Mucosa of rectum (tissue), 2 donors: ENCODE results near the gene LRP3.
"Not testable (repeated sequence)": the region's sequence is repeated elsewhere in the genome, so short reads cannot be mapped to it uniquely, and the experiment has no call there.

ENCODE experiments used
- H3K27ac ChIP-seq, 2 donors: one replicate each; pipeline ENCODE4 v1.7.0; 2013; ENCODE audit warnings: inconsistent platforms in 2 of 2, low read depth in 2 of 2, low read length in 2 of 2
- H3K27me3 ChIP-seq, 2 donors: one replicate each; pipeline ENCODE4 v1.7.0; 2013; ENCODE audit warnings: low read length in 2 of 2; ENCODE audit not compliant: control insufficient read depth in 2 of 2, insufficient read depth in 2 of 2
- H3K36me3 ChIP-seq, 2 donors: one replicate each; pipeline ENCODE4 v1.7.0; 2013; ENCODE audit warnings: low read length in 2 of 2; ENCODE audit not compliant: control insufficient read depth in 2 of 2, insufficient read depth in 2 of 2
- H3K4me1 ChIP-seq, 2 donors: one replicate each; pipeline ENCODE4 v1.7.0; 2013; ENCODE audit warnings: low read length in 2 of 2, mild to moderate bottlenecking in 1 of 2; ENCODE audit not compliant: control insufficient read depth in 2 of 2, insufficient read depth in 2 of 2
- H3K4me3 ChIP-seq, 2 donors: one replicate each; pipeline ENCODE4 v1.7.0; 2013; ENCODE audit warnings: low read length in 2 of 2
- H3K9ac ChIP-seq, 2 donors: one replicate each; pipeline ENCODE4 v1.7.0; 2013; ENCODE audit warnings: low read length in 2 of 2, low read depth in 1 of 2, mild to moderate bottlenecking in 1 of 2
- H3K9me3 ChIP-seq, 2 donors: one replicate each; pipeline ENCODE4 v1.7.0; 2013; ENCODE audit warnings: low read length in 2 of 2; ENCODE audit not compliant: control insufficient read depth in 2 of 2
- donor health status: healthy.
- donor health status: Normal muscosa, but diverticular disease.

The LRP3 gene

GRCh38 chr19:33216198-33216830 is 22.2 kb downstream of the LRP3 start:
- no peaks in the 10 kb centered on the region for H3K36me3 ChIP-seq
- no peaks in the 10 kb centered on the region for H3K4me1 ChIP-seq
- H3K9ac ChIP-seq, result no peak overlapping the region

DNA sequence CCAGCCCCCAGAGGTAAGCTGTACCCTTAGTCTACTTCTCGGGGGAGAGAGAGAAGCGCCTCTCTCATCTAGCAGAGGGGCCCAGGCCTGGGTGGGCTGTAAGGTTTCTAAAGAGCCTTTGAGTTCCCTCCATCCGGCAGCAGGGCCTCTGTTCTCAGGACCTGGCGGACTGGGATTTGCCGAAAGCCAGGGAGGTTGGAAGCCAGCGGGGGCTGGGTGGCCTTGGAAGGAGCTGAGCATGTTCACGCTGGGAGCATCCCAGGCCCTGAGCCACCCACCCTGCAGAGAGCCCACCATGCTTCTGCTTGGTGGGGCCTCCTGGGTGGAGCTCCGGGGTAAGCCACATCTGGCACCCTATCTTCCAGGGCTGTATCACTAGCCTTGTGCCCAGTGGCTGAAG is 23.8 kb downstream of the LRP3 start:
- no peak overlapping the region for H3K4me3 ChIP-seq
- H3K27ac ChIP-seq, result no peak overlapping the region
- H3K9me3 ChIP-seq, result no peaks in the 10 kb centered on the region
- H3K4me1 ChIP-seq, result no peaks in the 10 kb centered on the region
- H3K9ac ChIP-seq, result no peak overlapping the region
- peaks cover 3 to 5% of the 10 kb centered on the region in 2 donors for H3K27me3 ChIP-seq
- H3K36me3 ChIP-seq, result no peaks in the 10 kb centered on the region

More at GRCh38 chr19:33216198-33216830, 22.2 kb downstream of the LRP3 start:
- Histone ChIP-seq H3K4me3 (no peak overlapping the region), H3K9me3 (no peaks in the 10 kb centered on the region), H3K27ac (no peak overlapping the region), H3K27me3 (peaks cover 0 to 5% of the 10 kb centered on the region in 2 donors)

DNA sequence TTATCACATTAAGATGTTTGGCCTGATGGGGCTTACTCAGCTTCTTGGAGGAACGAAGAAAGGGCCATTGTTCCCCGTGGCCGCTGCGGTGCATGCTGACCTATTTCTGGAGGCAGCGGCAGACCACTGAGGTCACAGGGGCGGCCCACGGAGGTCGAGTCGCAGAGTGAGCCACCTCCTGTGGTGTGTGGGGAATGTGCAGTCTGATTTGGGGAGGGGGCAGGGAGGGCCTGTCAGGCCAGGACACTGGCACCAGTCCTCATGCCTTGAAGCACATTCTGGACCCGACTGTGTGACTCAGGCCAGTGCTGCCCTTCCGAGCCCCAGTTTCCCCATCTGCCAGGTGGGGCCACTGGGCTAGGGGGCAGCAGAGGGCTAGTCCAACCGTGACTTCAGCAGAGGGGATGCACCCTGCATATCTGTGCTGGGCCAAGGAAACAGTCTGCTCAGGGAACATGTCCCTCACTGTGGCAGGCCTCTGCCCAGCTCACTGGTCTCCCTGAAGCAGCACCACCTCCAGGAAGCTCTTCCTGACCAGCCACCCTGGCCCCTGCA is 25.2 kb downstream of the LRP3 start:
- Histone ChIP-seq H3K9me3 (no peaks in the 10 kb centered on the region), H3K36me3 (no peaks in the 10 kb centered on the region), H3K27me3 (peaks cover 8 to 10% of the 10 kb centered on the region in 2 donors), H3K4me3 (no peak overlapping the region), H3K4me1 (no peaks in the 10 kb centered on the region), H3K9ac (no peak overlapping the region), H3K27ac (no peak overlapping the region)

DNA sequence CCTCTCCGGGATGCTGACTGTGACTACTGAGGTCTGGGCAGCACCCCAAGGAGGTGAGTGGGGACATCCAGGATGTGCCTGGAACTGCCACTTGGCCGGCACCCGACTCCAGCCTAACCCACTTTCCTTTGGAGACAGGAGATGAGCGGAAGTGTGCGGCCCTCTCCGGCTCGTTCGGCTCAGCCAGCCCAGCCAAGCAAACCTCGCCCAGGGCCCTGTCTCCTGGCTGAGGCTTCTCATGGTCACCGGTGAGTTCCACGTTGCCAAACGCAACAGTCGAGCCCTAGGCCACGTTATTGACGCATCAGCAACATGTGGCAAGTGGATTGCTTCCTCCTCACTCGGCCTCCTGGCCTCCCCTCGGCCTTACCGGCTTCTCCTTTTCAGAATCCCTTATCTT is 26.0 kb downstream of the LRP3 start:
- Histone ChIP-seq H3K9me3 (no peaks in the 10 kb centered on the region), H3K27me3 (peaks cover 15 to 16% of the 10 kb centered on the region in 2 donors), H3K36me3 (no peaks in the 10 kb centered on the region), H3K4me1 (no peaks in the 10 kb centered on the region), H3K27ac (no peak overlapping the region), H3K4me3 (no peak overlapping the region), H3K9ac (no peak overlapping the region)

- Histone ChIP-seq H3K9me3 (no peaks in the 10 kb centered on the region), H3K9ac (no peak overlapping the region), H3K4me1 (no peaks in the 10 kb centered on the region), H3K27me3 (peaks cover 15 to 20% of the 10 kb centered on the region in 2 donors), H3K27ac (no peak overlapping the region), H3K4me3 (no peak overlapping the region), H3K36me3 (no peaks in the 10 kb centered on the region)
Observed at GRCh38 chr19:33220735-33221134, 26.6 kb downstream of the LRP3 start.

- Histone ChIP-seq H3K27ac (no peak overlapping the region), H3K9ac (no peak overlapping the region), H3K27me3 (peaks cover 22 to 28% of the 10 kb centered on the region in 2 donors), H3K4me1 (no peaks in the 10 kb centered on the region), H3K36me3 (no peaks in the 10 kb centered on the region), H3K9me3 (no peaks in the 10 kb centered on the region), H3K4me3 (no peak overlapping the region)
Observed at GRCh38 chr19:33221638-33222037, 27.5 kb downstream of the LRP3 start.

DNA sequence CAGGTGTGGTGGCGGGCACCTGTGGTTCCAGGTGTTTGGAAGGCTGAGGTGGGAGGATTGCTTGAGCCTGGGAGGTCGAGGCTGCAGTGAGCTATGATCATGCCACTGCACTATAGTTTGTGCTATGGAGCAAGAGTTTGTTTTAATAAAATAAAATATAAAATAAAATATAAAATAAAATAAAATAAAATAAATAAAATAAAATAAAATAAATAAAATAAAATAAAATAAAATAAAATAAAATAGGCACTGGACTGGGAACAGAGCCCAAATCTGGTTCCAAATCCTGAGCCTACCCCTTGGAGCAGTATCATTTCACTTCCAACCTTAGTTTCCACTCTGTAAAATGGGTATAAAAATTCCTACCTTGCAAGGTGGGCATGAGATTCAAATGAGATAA is 28.1 kb downstream of the LRP3 start:
- not testable (repeated sequence) for H3K4me3 ChIP-seq, H3K9me3 ChIP-seq, H3K4me1 ChIP-seq, H3K27ac ChIP-seq, H3K9ac ChIP-seq, H3K36me3 ChIP-seq
- peaks cover 24 to 32% of the 10 kb centered on the region in 2 donors for H3K27me3 ChIP-seq

DNA sequence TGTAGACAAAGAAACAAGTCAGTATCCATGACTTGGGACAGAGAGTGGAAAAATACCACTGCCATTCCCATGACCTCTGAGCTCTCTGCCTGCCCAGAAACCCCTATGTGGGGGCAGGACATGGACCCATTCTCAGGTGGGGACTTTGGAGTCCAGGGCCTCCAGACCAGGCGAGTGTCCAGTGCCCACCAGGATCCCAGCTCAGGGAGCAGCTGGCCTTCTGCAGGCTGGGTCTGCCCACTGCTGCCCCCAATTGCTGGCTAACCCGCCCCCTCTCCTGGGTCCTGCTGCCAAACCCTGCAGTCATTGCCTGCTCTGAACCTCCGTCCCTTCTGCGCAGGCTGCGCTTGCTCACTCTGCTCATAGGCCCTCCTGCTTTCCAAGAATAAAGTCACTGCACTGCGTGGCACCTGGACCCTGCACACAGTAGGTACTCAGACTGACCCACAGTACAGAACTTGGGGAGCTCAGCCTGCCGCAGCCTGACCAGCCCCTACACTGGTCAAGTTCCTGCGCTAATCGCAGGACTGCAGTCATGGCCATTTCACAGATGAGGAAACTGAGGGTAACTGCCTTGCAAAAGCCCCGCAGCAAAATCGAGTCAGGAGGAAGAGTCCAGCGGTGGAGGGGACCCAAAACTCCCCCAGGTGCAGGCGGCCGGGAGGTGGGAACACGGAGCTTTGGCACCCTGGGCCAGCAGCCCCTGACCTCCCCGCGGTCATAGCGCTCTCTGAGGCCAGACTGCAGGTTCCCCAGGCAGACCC is 30.7 kb downstream of the LRP3 start:
- peaks cover 0 to 2% of the 10 kb centered on the region in 2 donors for H3K4me1 ChIP-seq
- H3K4me3 ChIP-seq, result no peak overlapping the region
- H3K36me3 ChIP-seq, result no peaks in the 10 kb centered on the region
- no peak overlapping the region for H3K27ac ChIP-seq
- H3K9ac ChIP-seq, result no peak overlapping the region
- peaks cover 34 to 39% of the 10 kb centered on the region in 2 donors for H3K27me3 ChIP-seq
- H3K9me3 ChIP-seq, result peaks cover 5 to 6% of the 10 kb centered on the region in 2 donors

DNA sequence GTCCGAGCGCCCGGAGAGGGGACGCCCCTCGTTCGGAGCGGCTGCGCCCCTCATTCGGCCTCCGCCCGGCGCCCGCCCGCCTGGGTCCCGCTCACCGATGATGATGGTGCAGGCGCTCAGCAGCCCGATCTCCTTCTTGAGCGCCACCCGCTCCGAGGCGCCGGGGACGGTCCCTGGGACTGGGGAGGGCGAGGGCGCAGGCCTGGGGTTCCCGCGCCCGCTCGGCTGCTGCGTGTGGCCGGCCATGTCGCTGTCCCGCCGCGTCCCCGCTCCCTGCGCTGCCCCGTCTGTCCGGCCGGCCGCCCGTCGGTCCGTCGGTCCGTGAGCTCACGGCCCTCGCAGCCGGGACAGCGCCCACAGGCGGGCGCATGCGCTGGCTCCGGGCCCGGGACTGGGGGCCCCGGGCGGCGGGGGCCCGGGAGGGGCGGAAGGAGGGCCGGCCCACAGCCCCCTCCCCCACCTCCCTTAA is 31.4 kb downstream of the LRP3 start, which contains the start of gene SLC7A10:
TSS of gene SLC7A10 (minus strand) at position 393 of the 469 bp plus-strand sequence. CDS start at position 246, 147 bp downstream.
- Histone ChIP-seq H3K4me1 (peaks cover 0 to 2% of the 10 kb centered on the region in 2 donors), H3K9me3 (peaks cover 5 to 6% of the 10 kb centered on the region in 2 donors), H3K9ac (no peak within 1 kb of the TSS), H3K27ac (no peak within 1 kb of the TSS), H3K27me3 (peaks cover 37 to 39% of the 10 kb centered on the region in 2 donors), H3K36me3 (no peaks in the 10 kb centered on the region), H3K4me3 (no peak within 1 kb of the TSS)
